ENCODE data around the gene SETD3.

DNA sequence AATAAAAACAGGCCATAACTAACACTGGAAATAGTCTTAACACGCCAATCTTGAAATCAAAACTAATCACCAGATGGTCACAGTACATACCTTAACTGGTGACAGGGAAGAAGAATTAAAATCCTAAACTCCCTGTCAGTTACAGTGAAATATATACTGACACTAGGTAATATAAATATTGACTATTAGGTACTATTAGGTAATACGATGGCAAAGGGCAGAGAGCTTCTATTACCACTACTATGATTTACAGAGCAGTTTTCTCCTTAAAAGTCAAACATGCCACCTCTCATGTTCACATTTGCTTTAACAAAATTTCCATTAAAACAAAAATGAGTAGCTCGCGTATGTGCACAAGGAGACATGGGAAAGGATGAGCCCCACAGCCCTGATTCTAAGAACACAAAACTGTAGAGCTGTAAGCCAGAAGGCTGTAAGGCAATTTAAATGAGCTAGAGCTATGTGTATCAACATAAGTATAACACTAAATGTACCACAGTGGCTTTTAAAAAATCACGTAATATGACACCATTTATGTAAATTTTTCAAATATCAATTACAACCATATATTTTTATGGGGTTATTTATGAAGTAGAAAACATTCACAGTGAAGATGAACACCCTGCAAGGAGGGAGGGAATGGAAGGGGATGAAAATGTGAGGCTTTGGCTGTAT, 19.1 kb downstream of the SETD3 start:
- TF ChIP-seq CTCF (IDR thresholded peaks at IDR 0.05; ENCODE audit: insufficient read depth, low read length, poor library complexity, severe bottlenecking) (no peak), EZH2phosphoT487 (conservative IDR thresholded peaks at IDR 0.05; ENCODE audit: low read length) (no peak)

All from SU-DHL-6 (cell line).